HepG2 (cell line): ENCODE results near the gene BCORL1. TPM values are rescaled to one million over a fixed set of nuclear protein-coding genes. Genes with fewer than 3 reads are reported as not detected.

ENCODE experiments used
- ATAC-seq: fragments of 200-7000 bp; cut with Tn5 transposase; 3 replicates; pipeline ENCODE4 v1.9.1; 2020; ENCODE audit warnings: mild to moderate bottlenecking, moderate library complexity
- BruUV-seq: library from RNA; stranded (reverse); fragments of 400-500 nt; replicated peaks from 2 replicates; lab custom pipeline; 2021; lab: Mats Ljungman, UMichigan
- CTCF ChIA-PET: fragments of 300-600 bp; formaldehyde crosslinking; extraction: SDS; loops from one replicate; lab custom pipeline; 2021; ENCODE audit warnings: low total read pairs, inconsistent platforms, low intra/inter-chr PET ratio; lab: Yijun Ruan, JAX
- POLR2A ChIA-PET: fragments of 350-600 bp; sonication (Branson Sonifier 250); formaldehyde crosslinking; loops from one replicate; lab custom pipeline; 2020; ENCODE audit warnings: antibody characterized with exemption, inconsistent platforms; lab: Yijun Ruan, JAX
- DNase-seq: peaks from one replicate; pipeline ENCODE4 v3.0.0-alpha.2; 2015; ENCODE audit warnings: low spot score
- FAIRE-seq: peaks from 3 replicates; lab custom pipeline; 2011; peaks lifted over from hg19 to GRCh38; lab: Jason Lieb, UNC
- H2AFZ ChIP-seq: one replicate; pipeline ENCODE4 v1.6.1; 2011; ENCODE audit warnings: low read length, inconsistent platforms
- H3K27ac ChIP-seq: fragments of 300-600 bp; 3 replicates; pipeline ENCODE4 v1.8.0; 2011; ENCODE audit warnings: mixed run types, mild to moderate bottlenecking, mixed read lengths, low read length, inconsistent platforms; ENCODE audit not compliant: insufficient read depth; ENCODE audit errors: extremely low read length
- H3K27me3 ChIP-seq, 2 experiments: fragments of 200-600 bp in 1 of 2; 2 replicates in 1 of 2; 3 replicates in 1 of 2; pipeline versions ENCODE4 v1.6.0 to v1.8.0; 2011; ENCODE audit warnings: low read length in 2 of 2, mild to moderate bottlenecking in 2 of 2, moderate library complexity in 2 of 2, inconsistent platforms in 1 of 2; ENCODE audit not compliant: insufficient read depth in 2 of 2, control insufficient read depth in 1 of 2
- H3K36me3 ChIP-seq, 2 experiments: fragments of 200-600 bp in 1 of 2; replicated peaks in 1 of 2; 2 replicates in 1 of 2; 3 replicates in 1 of 2; pipeline versions ENCODE4 v1.5.1 to v1.8.0; 2011; ENCODE audit warnings: low read length in 2 of 2, inconsistent platforms in 1 of 2; ENCODE audit not compliant: insufficient read depth in 2 of 2, control insufficient read depth in 1 of 2
- H3K4me1 ChIP-seq: 2 replicates; pipeline ENCODE4 v1.5.1; 2012; ENCODE audit warnings: low read length, inconsistent platforms; ENCODE audit not compliant: insufficient read depth
- H3K4me2 ChIP-seq: 2 replicates; pipeline ENCODE4 v1.6.0; 2011; ENCODE audit warnings: low read depth, low read length, inconsistent platforms
- H3K4me3 ChIP-seq, 3 experiments: fragments of 200-600 bp in 1 of 3; sonication (generic), shearing (Covaris generic) in 1 of 3; replicated peaks in 1 of 3; 2 replicates each; pipeline ENCODE4 v1.5.1; 2011 to 2016; ENCODE audit warnings: low read length in 3 of 3, inconsistent platforms in 2 of 3, low read depth in 2 of 3, mild to moderate bottlenecking in 2 of 3, control low read depth in 1 of 3, mixed read lengths in 1 of 3; ENCODE audit not compliant: insufficient read depth in 1 of 3
- H3K79me2 ChIP-seq: one replicate; pipeline ENCODE4 v1.6.1; 2011; ENCODE audit warnings: low read length, inconsistent platforms; ENCODE audit not compliant: insufficient read depth
- H3K9ac ChIP-seq: 2 replicates; pipeline ENCODE4 v1.6.0; 2011; ENCODE audit warnings: mild to moderate bottlenecking, low read depth, low read length, inconsistent platforms; ENCODE audit not compliant: insufficient read depth
- H3K9me3 ChIP-seq: 2 replicates; pipeline ENCODE4 v1.5.1; 2012; ENCODE audit warnings: mild to moderate bottlenecking, low read length
- H4K20me1 ChIP-seq: 2 replicates; pipeline ENCODE4 v1.6.0; 2011; ENCODE audit warnings: inconsistent platforms, mild to moderate bottlenecking, low read length, moderate library complexity; ENCODE audit not compliant: insufficient read depth
- BORCS8-MEF2B ChIP-seq: sonication (generic); formaldehyde crosslinking; IDR thresholded peaks from 2 replicates; pipeline ENCODE4 v1.8.0; 2022; ENCODE audit warnings: mild to moderate bottlenecking, missing genetic modification reagents
- FOXC1 ChIP-seq: sonication (generic); formaldehyde crosslinking; IDR thresholded peaks from 2 replicates; pipeline ENCODE4 v1.8.0; 2022; ENCODE audit warnings: mild to moderate bottlenecking, missing genetic modification reagents, borderline replicate concordance
- MBD4 ChIP-seq: IDR thresholded peaks from 2 replicates; pipeline ENCODE4 v1.6.1; 2012; ENCODE audit warnings: low read length, inconsistent platforms, borderline replicate concordance
- NAIF1 ChIP-seq: sonication (generic); formaldehyde crosslinking; IDR thresholded peaks from 2 replicates; pipeline ENCODE4 v1.5.0; 2020; ENCODE audit warnings: mild to moderate bottlenecking, missing genetic modification reagents, borderline replicate concordance
- PATZ1 ChIP-seq: sonication (generic); formaldehyde crosslinking; IDR thresholded peaks from 2 replicates; pipeline ENCODE4 v1.4.0; 2020; ENCODE audit warnings: missing genetic modification reagents
- RBM22 ChIP-seq: fragments of 200-400 bp; formaldehyde crosslinking; optimal IDR thresholded peaks from 2 replicates; pipeline ENCODE3; 2017; ENCODE audit warnings: mild to moderate bottlenecking, low read length, moderate library complexity
- RFX1 ChIP-seq: fragments of 450-650 bp; IDR thresholded peaks from 2 replicates; pipeline ENCODE4 v1.6.1; 2017
- SMYD3 ChIP-seq: sonication (generic); formaldehyde crosslinking; IDR thresholded peaks from 2 replicates; pipeline ENCODE4 v1.8.1; 2023; ENCODE audit warnings: mild to moderate bottlenecking, missing genetic modification reagents
- TRAFD1 ChIP-seq: sonication (generic); formaldehyde crosslinking; IDR thresholded peaks from 2 replicates; pipeline ENCODE4 v1.5.1; 2020; ENCODE audit warnings: missing genetic modification reagents, mild to moderate bottlenecking, borderline replicate concordance
- ZNF619 ChIP-seq: sonication (generic); formaldehyde crosslinking; IDR thresholded peaks from 2 replicates; pipeline ENCODE4 v1.4.0; 2020; ENCODE audit warnings: mild to moderate bottlenecking, missing genetic modification reagents
- ZNF687 ChIP-seq: sonication (generic); formaldehyde crosslinking; IDR thresholded peaks from 2 replicates; pipeline ENCODE4 v1.5.1; 2020; ENCODE audit warnings: mild to moderate bottlenecking, missing genetic modification reagents, moderate library complexity
- ZNF777 ChIP-seq: sonication (generic); formaldehyde crosslinking; IDR thresholded peaks from 2 replicates; pipeline ENCODE4 v1.4.0; 2020; ENCODE audit warnings: missing genetic modification reagents
- WGBS: methylation state at CpG from one replicate; pipeline ENCODE4 v1.1.6; 2017; ENCODE audit warnings: low lambda C conversion rate; 5-methylcytosine and 5-hydroxymethylcytosine counted together
- in situ Hi-C: cut with HindIII; loops from 2 replicates; pipeline ENCODE4 v1.10.0; 2017; ENCODE audit warnings: low pct_unique_long_range_greater_than_20kb; ENCODE audit not compliant: extremely low pct_ligation_motif_present
- intact Hi-C: fragments of 100-400 bp; cut with micrococcal nuclease; formaldehyde crosslinking; loops from one replicate; pipeline ENCODE4 v1.10.0; 2022; ENCODE audit not compliant: unreplicated experiment
- polyA plus RNA-seq, 8 experiments: library from polyadenylated mRNA; depleted of rRNA in 3 of 8; stranded (reverse) in 7 of 8; unstranded in 1 of 8; fragments of >200 nt; fragmentation: Illumina TruSeq in 4 of 8; extraction: Trizol in 4 of 8; gene quantifications; 2 replicates each; pipeline versions ENCODE4 v1.2.1 to v1.2.3, GENCODE V29; 2011 to 2016; ENCODE audit warnings: low read depth in 4 of 8, missing spikeins in 1 of 8, mixed read lengths in 1 of 8; ENCODE audit not compliant: insufficient read depth in 1 of 8
- total RNA-seq, 5 experiments: library from RNA; depleted of rRNA; stranded (reverse); fragments of >200 nt; fragmentation: Illumina TruSeq; extraction: Trizol; gene quantifications; 2 replicates each; pipeline ENCODE4 v1.2.3, GENCODE V29; 2016; ENCODE audit warnings: low read depth in 1 of 5

BCORL1 gene
- total and polyA plus RNA-seq, 2 of the 13 experiments (the other 11 are each of a cell fraction or from before 2014, with no cell fraction given), result 0.67 to 1.4 TPM

GRCh38 chrX:129981200-129981553, 1.3 kb upstream of the BCORL1 start:
- Histone ChIP-seq H3K4me2 (peak overlapping the region; percentile 78), H4K20me1 (no peaks in the 10 kb centered on the region), H3K27ac (no peak overlapping the region), H3K9me3 (no peaks in the 10 kb centered on the region), H3K79me2 (no peaks in the 10 kb centered on the region), H3K36me3 (no peaks in the 10 kb centered on the region), H3K4me1 (peaks cover 9% of the 10 kb centered on the region), H3K9ac (peak overlapping the region; percentile 46; the same call in 1 of the 2 replicates), H2AFZ (no peak overlapping the region), H3K27me3 (no peaks in the 10 kb centered on the region), H3K4me3 (peak overlapping the region in 2 of 3 experiments; percentile 45 to 66; a peak in 3 of 6 replicates)
- ChIA-PET CTCF (no interaction called here), POLR2A (interaction anchor here (0.8 kb wide), 1 partner anchor 9 kb away, joined by 3 read pairs; no protein-coding TSS in a partner anchor)
- BruUV-seq, result TSS peak; percentile 59
- ATAC-seq (no peak), DNase-seq (no peak), FAIRE-seq (no peak)
- in situ Hi-C loops (no loop called here), intact Hi-C loops (loop anchor here (5.0 kb wide), 1 partner anchor 49 kb away; no protein-coding TSS in a partner anchor)
- 0% methylated on average over 12 of the region's 17 CpGs for WGBS
- TF ChIP-seq NAIF1 (CRISPR knock-in tag) (no peak), RFX1 (no peak), ZNF777 (CRISPR knock-in tag) (0 out of 2 replicates have a peak, but pooled peaks have one; percentile 2), TRAFD1 (no peak), RBM22 (no peak), MBD4 (no peak), FOXC1 (CRISPR knock-in tag) (0 out of 2 replicates have a peak, but pooled peaks have one; percentile 9), PATZ1 (peak; percentile 7; the same call in 1 of the 2 replicates), BORCS8-MEF2B (CRISPR knock-in tag) (no peak), ZNF619 (no peak), SMYD3 (CRISPR knock-in tag) (no peak), ZNF687 (CRISPR knock-in tag) (peak; percentile 10; the same call in 1 of the 2 replicates)
